Esophagus squamous epithelium (tissue), 5 donors: ENCODE results near the gene TMEM98. TPM values are rescaled to one million over a fixed set of nuclear protein-coding genes. Genes with fewer than 3 reads are reported as not detected.

ENCODE experiments used
- DNase-seq: peaks from one replicate; lab custom pipeline; 2025; lab: John Stamatoyannopoulos, UW
- H3K27ac ChIP-seq, 4 donors: fragments of 200-600 bp; sonication (generic); one replicate each; pipeline ENCODE4 v1.5.1; 2016 to 2019; ENCODE audit warnings: mild to moderate bottlenecking in 1 of 4
- H3K27me3 ChIP-seq, 4 donors: fragments of 200-600 bp; sonication (generic); 1 replicate in 3 of 4; 2 replicates in 1 of 4; pipeline versions ENCODE4 v1.5.1 to v1.6.0; 2017 to 2021; ENCODE audit warnings: antibody characterized with exemption in 1 of 4
- H3K36me3 ChIP-seq, 3 donors: fragments of 200-600 bp; sonication (generic); one replicate each; pipeline ENCODE4 v1.5.1; 2016 to 2019
- H3K4me1 ChIP-seq, 3 donors: fragments of 200-600 bp; sonication (generic); one replicate each; pipeline ENCODE4 v1.5.1; 2017 to 2019
- H3K4me3 ChIP-seq, 4 donors: fragments of 200-600 bp; sonication (generic); 1 replicate in 3 of 4; 2 replicates in 1 of 4; pipeline ENCODE4 v1.5.1; 2016 to 2019; ENCODE audit warnings: mild to moderate bottlenecking in 2 of 4, moderate library complexity in 1 of 4
- H3K9me3 ChIP-seq, 3 donors: fragments of 200-600 bp; sonication (generic); one replicate each; pipeline ENCODE4 v1.5.1; 2016 to 2019
- CTCF ChIP-seq, 6 experiments: fragments of 450-650 bp in 4 of 6; fragments of 200-600 bp in 2 of 6; sonication (generic) in 2 of 6; IDR thresholded peaks; one replicate each; pipeline ENCODE4 v1.5.1; 2016 to 2019; ENCODE audit warnings: antibody characterized with exemption in 6 of 6, mild to moderate bottlenecking in 4 of 6, moderate library complexity in 4 of 6
- POLR2A ChIP-seq, 4 donors: fragments of 450-650 bp; IDR thresholded peaks; one replicate each; pipeline ENCODE4 v1.6.1; 2017; ENCODE audit warnings: antibody characterized with exemption in 4 of 4, mild to moderate bottlenecking in 4 of 4, moderate library complexity in 3 of 4
- WGBS, 2 donors: methylation state at CpG; one replicate each; pipeline ENCODE4 v1.1.5; 2018; 5-methylcytosine and 5-hydroxymethylcytosine counted together
- intact Hi-C: fragments of 100-400 bp; cut with DNase I; formaldehyde crosslinking; loops from one replicate; pipeline ENCODE4 v1.15.0; 2022
- total RNA-seq, 4 donors: library from RNA; depleted of rRNA; stranded (reverse); fragments of >200 nt; gene quantifications; one replicate each; pipeline ENCODE4 v1.1.0, GENCODE V29; 2016
- donor health status: DM: yes; HTN: yes; CAD: no.

TMEM98 gene
- total RNA-seq, 4 donors from 2014 or later, result 6.4 to 61.4 (median 27.8) TPM

- intact Hi-C loops, result no loop called here
- H3K36me3 ChIP-seq, result no peaks in the 10 kb centered on the region
- no peaks in the 10 kb centered on the region for H3K9me3 ChIP-seq
- peaks cover 0 to 13% (median 0%) of the 10 kb centered on the region in 4 donors for H3K27me3 ChIP-seq
- WGBS, 2 donors, result 21 to 43% methylated on average over 8 of the region's 8 CpGs
- H3K4me1 ChIP-seq, result peaks cover 0 to 9% (median 0%) of the 10 kb centered on the region in 3 donors
- no peak for TF ChIP-seq CTCF (IDR thresholded peaks at IDR 0.05)
- TF ChIP-seq POLR2A (IDR thresholded peaks at IDR 0.05), result no peak
- no peak for DNase-seq
- H3K27ac ChIP-seq, result no peak overlapping the region
- H3K4me3 ChIP-seq, result no peak overlapping the region
These were observed 26.5 kb downstream of the TMEM98 start for GRCh38 chr17:32954477-32954876.

GRCh38 chr17:32955155-32955554 is 27.2 kb downstream of the TMEM98 start:
- WGBS, 2 donors, result 77 to 85% methylated on average over 1 of the region's 1 CpG

GRCh38 chr17:32956240-32956970 is 28.5 kb downstream of the TMEM98 start:
- intact Hi-C loops, result no loop called here

More at GRCh38 chr17:32955155-32955554, 27.2 kb downstream of the TMEM98 start:
- intact Hi-C loops, result no loop called here
- Histone ChIP-seq H3K27ac (no peak overlapping the region), H3K9me3 (no peaks in the 10 kb centered on the region), H3K27me3 (peaks cover 0 to 13% (median 0%) of the 10 kb centered on the region in 4 donors), H3K36me3 (no peaks in the 10 kb centered on the region), H3K4me1 (peaks cover 0 to 9% (median 0%) of the 10 kb centered on the region in 3 donors), H3K4me3 (no peak overlapping the region)
- TF ChIP-seq POLR2A (IDR thresholded peaks at IDR 0.05) (no peak), CTCF (IDR thresholded peaks at IDR 0.05) (no peak)
- no peak for DNase-seq

DNA sequence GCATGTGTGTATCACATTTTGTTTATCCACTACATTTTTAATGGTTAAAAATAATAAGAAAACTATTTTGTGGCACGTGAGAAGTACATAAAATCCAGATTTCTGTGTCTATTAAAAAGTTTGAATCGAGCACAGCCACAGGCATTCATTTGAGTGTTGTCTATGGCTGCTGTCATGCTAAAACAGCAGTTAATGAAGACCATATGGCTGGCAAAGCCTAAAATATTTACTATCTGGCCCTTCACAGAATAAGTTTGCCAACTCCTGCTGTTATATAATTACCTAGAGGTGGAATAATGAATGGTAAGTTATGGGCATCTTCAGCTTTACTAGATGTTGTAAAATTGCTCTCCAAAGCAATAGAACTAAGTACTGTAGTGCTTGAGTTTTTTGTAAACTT is 30.5 kb downstream of the TMEM98 start:
- no peaks in the 10 kb centered on the region for H3K9me3 ChIP-seq
- 33% methylated on average over 2 of the region's 2 CpGs for WGBS, 2 donors
- H3K4me3 ChIP-seq, result no peak overlapping the region
- H3K36me3 ChIP-seq, result no peaks in the 10 kb centered on the region
- peaks cover 0 to 9% (median 0%) of the 10 kb centered on the region in 3 donors for H3K4me1 ChIP-seq
- no peak for TF ChIP-seq CTCF (IDR thresholded peaks at IDR 0.05)
- TF ChIP-seq POLR2A (IDR thresholded peaks at IDR 0.05), result no peak
- no peak overlapping the region for H3K27ac ChIP-seq
- intact Hi-C loops, result no loop called here
- DNase-seq, result no peak
- peaks cover 0 to 15% (median 0%) of the 10 kb centered on the region in 4 donors for H3K27me3 ChIP-seq

More at GRCh38 chr17:32956240-32956970, 28.5 kb downstream of the TMEM98 start:
- no peak for DNase-seq
- Histone ChIP-seq H3K27ac (no peak overlapping the region), H3K9me3 (no peaks in the 10 kb centered on the region), H3K4me3 (no peak overlapping the region), H3K4me1 (peaks cover 0 to 9% (median 0%) of the 10 kb centered on the region in 3 donors), H3K36me3 (no peaks in the 10 kb centered on the region), H3K27me3 (peaks cover 0 to 13% (median 0%) of the 10 kb centered on the region in 4 donors)
- TF ChIP-seq CTCF (IDR thresholded peaks at IDR 0.05) (no peak), POLR2A (IDR thresholded peaks at IDR 0.05) (no peak)
- 73 to 82% methylated on average over 5 of the region's 5 CpGs for WGBS, 2 donors

- H3K27ac ChIP-seq, result no peak overlapping the region
- intact Hi-C loops, result no loop called here
- DNase-seq, result no peak
- no peaks in the 10 kb centered on the region for H3K4me1 ChIP-seq
- no peaks in the 10 kb centered on the region for H3K36me3 ChIP-seq
- H3K4me3 ChIP-seq, result no peak overlapping the region
- TF ChIP-seq CTCF (IDR thresholded peaks at IDR 0.05) (no peak), POLR2A (IDR thresholded peaks at IDR 0.05) (no peak)
- peaks cover 0 to 15% (median 0%) of the 10 kb centered on the region in 4 donors for H3K27me3 ChIP-seq
- no peaks in the 10 kb centered on the region for H3K9me3 ChIP-seq
- WGBS, 2 donors, result 51 to 86% methylated on average over 2 of the region's 2 CpGs
These were observed 32.9 kb downstream of the TMEM98 start for GRCh38 chr17:32960815-32961214.
